Islet precursor cell (in vitro differentiated cells): ENCODE measurements around the gene MYO9A.
A peak's percentile ranks its signal among the peaks of the same experiment; 100 is the strongest.

Source experiments
- DNase-seq: peaks from one replicate; pipeline ENCODE4 v3.0.0-alpha.2; 2018

Gene MYO9A, protein sequence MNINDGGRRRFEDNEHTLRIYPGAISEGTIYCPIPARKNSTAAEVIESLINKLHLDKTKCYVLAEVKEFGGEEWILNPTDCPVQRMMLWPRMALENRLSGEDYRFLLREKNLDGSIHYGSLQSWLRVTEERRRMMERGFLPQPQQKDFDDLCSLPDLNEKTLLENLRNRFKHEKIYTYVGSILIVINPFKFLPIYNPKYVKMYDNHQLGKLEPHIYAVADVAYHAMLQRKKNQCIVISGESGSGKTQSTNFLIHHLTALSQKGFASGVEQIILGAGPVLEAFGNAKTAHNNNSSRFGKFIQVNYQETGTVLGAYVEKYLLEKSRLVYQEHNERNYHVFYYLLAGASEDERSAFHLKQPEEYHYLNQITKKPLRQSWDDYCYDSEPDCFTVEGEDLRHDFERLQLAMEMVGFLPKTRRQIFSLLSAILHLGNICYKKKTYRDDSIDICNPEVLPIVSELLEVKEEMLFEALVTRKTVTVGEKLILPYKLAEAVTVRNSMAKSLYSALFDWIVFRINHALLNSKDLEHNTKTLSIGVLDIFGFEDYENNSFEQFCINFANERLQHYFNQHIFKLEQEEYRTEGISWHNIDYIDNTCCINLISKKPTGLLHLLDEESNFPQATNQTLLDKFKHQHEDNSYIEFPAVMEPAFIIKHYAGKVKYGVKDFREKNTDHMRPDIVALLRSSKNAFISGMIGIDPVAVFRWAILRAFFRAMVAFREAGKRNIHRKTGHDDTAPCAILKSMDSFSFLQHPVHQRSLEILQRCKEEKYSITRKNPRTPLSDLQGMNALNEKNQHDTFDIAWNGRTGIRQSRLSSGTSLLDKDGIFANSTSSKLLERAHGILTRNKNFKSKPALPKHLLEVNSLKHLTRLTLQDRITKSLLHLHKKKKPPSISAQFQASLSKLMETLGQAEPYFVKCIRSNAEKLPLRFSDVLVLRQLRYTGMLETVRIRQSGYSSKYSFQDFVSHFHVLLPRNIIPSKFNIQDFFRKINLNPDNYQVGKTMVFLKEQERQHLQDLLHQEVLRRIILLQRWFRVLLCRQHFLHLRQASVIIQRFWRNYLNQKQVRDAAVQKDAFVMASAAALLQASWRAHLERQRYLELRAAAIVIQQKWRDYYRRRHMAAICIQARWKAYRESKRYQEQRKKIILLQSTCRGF (N-terminal part only)

DNA sequence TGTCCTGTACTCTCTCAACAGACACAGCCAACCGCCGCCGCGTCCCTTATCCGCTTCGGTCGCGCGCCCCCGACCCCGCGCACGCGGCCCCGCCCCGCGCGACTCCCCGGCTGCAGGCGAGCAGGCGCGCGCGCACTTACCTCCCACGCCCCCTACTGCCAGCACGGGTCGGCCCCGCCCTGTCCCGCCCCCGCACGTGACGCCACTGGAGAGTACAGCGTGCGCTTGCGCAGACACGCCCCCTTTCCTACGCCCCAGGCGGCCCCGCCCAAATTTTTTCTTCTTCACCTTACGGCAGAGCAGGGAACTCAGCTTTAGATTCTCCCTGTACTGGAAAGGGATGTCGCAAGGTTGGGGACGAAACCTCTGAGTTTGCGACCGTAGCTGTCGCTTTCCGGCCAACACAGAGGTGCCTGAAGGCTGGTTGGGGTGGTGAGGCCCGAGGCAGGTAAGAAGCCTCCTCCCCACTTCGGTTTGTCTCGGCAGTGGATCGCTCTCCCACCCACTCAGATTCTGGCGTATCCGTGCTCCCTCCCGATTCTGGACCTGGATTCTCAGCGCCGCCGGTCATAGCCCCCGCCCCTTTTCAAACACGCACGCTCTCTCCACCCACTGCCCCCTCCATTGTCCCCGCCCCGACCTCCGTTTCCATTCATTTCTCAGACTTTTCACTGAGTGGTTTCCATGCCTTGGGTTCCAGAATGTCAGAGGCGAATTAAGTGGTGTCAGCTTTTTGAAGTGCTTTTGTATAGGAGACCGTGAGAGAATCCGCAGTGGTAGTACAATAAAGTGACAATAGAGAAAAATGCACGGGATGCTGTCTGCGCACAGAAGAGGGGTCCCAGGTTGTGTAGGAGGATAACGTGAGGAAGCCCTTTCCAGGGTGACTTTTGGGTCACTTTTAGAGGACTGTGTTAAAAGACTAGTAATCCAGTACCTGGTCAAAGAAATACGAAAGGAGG, at the start of gene MYO9A, which contains the start of gene SENP8:
TSS of gene MYO9A (minus strand) at position 134 of the 962 bp plus-strand sequence. CDS start 71,587 bp downstream, outside the sequence.
TSS of gene SENP8 (plus strand) at position 387 of the 962 bp plus-strand sequence. CDS start 21,221 bp downstream, outside the sequence.
- peak; percentile 99 for DNase-seq

DNA sequence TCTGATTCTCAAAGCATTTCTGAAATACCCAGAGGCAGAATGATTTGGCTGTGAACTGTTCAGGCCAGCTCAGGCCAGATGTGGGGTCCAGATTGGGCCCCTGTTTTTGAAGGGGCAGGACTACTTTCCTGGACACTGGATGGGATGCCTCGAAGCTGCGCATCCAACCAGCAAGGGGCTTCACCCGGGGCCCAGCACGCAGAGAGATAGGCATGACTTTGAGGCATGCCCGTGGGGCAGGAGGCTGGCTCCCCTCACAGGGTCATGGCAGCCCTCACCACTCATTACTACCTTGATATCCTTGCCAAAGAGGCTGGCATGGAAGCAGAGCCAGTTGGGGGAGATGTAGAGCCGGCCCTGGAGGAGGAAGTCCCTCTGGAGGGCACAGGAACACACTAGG, 49.5 kb upstream of the MYO9A start:
- DNase-seq: no peak

DNA sequence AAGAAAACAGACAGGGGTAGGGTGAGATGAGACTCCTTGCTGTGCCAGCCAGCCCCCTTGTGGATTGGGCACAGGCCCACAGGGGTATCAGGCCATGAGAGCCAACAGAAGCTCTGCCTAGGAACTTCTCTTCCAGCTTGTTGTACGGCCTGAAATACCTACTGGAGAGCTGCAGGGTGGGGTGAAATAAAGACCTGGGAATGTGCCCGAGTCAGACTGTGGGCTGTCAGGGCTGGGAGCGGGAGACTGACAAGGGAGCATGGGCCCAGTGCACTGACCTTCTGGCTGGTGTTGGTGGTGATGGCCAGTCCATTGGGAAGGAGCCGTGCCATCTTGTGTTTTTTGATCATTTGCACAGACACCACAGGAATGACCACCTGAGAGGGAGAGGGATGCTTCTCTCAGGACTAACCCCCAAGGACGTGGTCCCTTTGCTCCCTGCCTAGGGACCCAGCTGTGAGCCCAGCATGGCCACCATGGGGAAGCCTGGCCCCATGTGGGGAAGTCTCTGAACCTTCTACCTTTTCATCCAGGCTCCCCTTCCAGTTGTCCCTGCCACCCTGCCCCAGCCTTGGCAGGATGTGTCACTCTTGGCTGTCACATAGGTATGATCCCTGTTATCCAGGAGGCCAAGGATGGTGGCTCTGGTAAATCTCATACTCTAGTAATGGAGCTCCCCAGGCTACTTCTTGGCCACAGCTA, 48.9 kb upstream of the MYO9A start:
- no peak for DNase-seq

DNA sequence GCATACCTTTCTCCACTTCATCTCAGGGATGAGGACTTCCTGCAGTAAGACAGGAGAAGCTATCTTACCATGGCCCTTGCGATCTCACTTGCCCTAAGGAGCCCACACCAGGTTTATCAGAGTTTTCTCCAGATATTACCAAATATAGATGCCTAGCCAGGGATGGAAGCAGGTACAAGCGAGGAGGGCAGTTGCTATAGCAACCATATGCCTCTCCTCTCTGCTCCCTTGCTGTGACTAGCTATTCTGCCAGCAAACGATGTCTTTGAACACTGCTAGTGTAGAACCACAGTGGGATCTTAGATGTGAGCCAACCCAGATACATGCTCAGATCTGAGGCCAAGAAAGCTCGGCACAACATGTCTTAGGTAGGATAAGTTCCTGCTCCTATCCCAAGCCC, 45.8 kb upstream of the MYO9A start:
- no peak for DNase-seq

DNA sequence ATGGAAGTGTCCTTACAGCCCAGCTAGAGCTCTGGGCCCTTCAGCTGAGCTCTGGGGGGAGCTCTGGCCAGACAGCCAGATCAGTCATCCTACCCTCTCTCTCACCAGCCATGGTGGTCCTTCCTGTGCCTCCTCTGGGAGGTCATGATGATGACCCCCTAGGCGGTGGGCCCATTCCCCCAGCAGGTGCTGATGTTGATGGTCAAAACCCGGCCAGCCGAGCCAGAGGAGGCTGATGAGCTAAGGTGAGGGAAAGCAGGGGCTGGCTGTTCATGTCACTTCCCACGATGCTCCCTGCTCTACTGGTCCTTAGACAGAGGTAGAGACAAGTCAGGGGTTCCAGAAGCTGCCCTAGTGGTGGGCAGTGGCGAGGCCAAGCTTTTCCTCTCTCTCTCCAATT, 44.6 kb upstream of the MYO9A start:
- no peak for DNase-seq

DNA sequence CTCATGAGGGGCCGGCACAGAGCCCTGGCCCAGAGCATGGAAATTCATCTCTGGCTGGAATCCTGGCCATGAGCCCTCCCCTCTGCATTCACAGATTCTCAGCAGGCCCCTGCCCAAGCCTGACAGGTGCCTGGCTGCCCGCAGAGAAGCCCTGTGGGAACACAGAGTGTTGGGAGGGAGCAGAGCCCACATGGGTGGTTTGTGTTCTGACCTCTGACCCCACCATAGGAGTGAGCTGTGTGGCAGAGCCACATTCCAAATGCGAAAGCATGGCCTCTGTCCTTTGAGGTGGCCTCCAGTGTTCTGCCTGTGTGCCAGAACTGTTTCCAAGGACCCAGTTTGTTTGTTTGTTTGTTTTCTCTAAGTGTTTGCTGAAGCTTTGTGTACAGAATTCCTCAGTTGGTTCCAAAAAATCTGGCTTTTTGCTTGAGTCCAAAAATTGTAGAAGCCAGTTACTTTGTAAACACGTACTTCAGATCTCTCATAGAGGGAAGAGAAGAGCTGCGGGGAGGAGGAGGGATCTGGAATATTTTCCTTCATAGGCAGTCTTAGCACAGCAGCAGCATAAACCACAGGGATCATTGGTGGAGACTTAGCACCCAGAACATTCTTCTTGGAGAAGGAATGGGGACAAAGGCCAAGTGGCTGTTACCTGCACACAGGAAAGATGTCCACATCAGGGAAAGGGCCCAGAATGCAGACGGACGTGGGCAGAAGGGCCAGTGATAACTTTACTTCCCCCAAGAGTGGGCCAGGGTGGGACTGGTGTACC, 43.6 kb upstream of the MYO9A start:
- DNase-seq: no peak

DNA sequence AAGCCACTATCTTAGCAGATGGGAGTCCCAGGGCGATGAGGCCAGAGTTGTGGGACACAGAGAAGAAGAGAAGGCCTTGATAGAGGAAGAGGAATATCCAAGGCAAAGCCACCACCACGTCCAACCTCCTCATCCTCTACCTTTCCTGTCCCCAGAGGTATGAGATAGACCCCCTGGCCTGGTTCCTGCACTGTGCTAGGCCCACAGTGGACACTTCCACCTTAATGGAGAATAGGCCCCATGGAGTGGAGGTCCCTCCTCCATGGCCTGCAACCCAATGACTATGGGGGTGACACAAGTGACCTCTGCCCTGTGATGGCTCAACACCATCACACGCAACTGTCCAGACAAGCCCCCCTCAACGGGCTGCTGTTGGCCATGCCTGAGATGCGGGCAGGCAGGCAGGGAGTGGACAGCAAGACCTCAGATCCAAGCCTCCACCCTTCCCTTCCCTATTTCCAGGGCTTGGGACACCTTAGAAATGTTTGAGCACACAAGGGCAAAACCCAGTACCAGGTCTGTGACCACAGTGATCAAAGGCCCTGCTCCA, 42.8 kb upstream of the MYO9A start:
- DNase-seq: no peak

DNA sequence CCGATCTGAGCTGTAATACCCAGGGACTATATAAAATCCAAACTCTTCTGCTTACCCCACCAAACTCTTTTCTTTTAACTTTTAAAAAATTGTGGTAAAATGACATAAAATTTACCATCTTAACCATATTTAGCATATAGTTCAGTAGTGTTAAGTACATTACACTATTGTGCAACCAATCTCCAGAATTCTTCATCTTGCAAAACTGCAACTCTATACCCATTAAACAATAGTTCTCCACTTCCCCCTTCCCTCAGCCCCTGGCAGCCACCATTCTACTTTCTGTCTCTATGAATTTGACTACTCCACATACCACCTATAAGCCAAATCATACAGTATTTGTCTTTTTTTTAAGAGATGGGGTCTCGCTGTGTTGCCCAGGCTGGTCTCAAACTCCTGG, 39.0 kb upstream of the MYO9A start:
- DNase-seq: no peak

DNA sequence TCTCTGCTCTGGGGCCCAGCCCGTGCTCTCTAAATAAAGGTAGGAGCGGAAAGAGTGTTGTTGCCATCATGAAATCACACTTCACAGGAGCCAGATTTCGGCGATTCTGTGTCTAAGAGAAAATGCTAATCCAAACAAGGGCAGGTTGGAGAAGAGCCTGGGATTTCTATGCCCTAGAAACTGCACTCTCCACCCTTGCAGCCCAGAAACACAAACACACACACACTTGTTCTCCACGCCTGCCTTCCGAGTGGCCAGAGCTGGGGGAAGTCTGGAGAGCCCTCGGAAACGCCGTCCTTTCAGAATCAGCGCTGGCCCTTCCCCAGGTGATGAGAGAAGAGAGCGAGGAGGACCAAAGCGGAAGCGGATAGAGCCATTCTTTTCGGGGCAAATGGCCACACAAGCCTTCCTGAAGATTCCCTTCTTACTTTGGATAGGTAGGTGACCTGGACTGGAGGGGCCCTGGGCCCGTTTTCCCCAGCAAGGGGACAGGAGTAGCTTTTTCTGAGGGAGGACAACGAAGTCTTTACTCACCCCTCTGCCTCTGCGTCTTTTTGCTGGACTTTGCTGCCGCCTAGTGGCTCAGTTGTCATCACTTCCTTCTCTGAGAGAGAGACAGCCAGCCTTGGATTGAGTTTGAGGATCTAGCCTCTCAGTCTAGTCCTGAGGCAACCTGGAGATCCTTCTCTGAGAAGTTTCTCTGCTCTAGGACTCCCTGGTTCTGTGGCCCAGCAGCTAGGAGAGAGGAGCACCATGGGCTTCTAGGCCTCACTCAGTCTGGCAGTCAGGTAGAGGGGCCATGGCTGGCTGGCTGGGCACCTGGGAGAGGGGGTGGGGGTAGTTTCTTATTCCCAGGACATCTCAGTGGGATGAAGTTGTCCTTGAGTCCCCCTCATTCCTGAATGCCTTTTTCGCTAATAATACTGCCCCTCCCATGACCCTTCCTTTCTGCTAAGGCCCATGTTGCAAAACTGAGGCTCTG, 38.0 kb upstream of the MYO9A start:
- peak; percentile 92 for DNase-seq

DNA sequence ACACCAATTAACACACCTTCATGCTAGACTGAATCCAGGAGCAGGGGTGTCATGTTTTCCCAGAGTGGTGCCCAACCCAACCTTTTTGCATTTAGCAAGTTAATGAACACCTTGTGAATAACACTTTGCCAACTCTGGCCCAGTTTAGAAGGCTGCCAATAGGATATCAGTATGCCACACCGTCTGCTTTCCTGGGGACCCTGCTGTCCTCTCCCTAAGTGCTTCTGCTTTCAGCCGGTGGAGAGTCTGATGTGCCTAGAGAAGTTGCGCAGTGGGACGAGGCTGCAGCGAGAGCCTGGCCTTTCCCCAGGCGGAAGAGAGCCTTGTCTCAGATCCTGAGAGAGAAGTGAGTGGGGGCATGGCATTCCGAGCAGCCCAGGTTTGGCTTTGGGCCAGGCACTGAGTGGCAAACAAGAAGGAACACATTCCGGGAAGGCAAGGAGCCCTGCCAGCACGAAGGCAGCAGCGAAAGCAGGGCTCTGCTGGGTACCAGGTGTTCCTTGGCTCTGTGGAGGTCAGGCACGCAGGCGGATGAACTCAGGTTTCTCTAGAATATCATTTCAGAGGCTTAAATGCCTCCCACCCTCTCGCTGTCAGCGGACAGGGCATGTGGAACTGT, 37.2 kb upstream of the MYO9A start:
- DNase-seq: no peak

DNA sequence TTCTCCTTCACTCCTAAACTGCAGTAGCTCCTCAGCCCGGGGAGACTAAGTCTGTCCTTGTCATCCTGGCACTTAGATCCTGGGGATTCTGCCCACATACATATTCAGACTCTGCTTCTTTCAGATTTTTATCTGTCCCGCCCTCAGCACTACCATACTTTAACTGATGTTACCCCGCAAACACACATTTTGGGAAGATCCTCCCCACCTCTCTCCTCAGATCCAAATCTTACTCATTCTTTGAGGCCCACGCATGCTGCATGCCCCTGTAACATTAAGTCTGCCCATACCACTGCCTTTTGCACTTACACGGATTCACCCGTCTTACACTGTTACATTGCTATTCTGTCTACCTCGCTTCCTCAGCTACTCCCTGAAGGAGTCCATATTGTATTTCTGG, 36.4 kb upstream of the MYO9A start:
- DNase-seq: no peak

DNA sequence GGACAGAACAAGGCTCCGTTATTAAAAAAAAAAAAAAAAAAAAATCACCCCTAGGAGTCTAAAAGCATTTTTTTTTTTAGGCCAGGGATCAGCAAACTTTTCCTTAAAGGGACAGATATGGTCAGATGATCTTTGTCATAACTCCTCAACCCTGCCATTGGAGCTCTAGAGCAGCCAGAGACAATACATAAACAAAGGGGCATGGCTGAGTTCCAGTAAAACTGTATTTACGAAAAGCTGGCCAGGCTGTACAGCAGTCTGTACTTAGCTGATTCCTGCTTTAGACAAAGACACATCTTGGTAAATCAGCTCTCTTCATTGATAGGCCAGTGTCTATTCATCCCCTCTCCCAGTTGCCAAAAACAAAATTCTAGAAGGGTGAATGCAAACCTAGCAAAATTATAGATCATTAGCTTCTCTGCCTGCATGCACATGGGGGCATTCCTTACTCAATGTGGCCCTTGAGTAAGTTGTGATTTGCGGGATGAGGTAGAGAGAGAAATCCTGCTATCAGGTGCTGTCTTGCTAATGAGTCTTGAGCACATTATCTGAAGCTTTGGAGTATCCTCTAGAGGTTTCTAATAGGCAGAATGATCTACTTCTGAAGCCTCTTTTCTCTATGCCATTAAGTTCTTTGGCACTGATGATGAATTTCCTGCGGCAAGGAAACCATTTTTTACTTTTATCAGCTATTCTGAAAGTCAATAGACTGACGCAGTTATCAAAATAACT, 35.5 kb upstream of the MYO9A start:
- no peak for DNase-seq

DNA sequence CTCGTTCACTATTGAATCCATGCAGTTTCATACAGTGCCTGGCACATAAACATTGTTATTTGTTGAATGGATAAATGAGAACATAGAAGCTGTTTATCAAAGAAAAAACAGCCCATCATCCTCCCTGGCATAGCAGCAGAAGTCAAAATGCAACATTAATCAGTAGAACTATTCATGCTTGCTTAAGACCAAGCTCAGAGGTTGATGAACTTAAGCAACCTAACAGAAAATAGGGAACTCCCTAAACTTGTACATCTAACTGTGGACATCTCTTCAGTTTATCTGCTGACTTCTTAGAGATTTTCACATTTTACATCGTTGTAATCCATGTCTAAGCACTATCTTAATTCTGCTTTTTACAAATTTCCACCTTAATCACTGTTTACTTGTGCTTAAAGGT, 29.5 kb upstream of the MYO9A start:
- DNase-seq: no peak

DNA sequence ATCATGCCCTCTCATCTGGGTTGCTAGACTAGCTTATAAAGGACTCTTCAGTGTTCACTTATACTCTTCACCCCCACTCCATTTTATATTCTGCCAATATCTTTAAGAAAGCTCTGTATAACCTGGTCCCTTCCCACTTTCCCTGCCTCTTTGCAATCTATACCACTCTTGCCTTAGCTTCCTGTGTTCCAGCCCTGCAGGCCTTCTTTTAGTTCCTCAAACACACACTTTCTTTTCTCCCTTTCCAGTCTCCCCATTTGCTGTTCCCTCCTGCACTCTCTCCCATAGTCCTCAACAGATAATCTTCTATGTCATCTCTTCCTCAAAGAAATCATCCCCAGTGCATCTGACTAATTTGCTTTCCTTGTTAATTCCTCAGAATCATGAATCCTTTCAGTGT, 29.0 kb upstream of the MYO9A start:
- no peak for DNase-seq

DNA sequence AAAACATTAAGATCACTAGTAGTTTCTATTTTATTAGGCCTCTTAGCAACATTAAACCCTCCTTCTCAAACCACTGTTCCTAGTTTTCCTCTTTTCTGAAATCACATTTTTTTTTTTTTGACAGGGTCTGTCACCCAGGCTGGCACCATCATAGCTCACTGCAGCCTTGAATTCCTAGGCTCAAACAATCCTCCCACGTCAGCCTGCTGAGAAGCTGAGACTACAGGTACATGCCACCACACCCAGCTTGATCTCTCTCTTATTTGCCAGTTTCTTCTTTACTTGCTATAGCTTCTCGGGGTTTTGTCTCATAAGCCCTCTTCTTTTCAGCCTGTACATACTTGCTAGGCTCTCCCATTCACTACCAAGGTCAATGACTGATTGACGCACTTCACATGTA, 28.3 kb upstream of the MYO9A start:
- no peak for DNase-seq

DNA sequence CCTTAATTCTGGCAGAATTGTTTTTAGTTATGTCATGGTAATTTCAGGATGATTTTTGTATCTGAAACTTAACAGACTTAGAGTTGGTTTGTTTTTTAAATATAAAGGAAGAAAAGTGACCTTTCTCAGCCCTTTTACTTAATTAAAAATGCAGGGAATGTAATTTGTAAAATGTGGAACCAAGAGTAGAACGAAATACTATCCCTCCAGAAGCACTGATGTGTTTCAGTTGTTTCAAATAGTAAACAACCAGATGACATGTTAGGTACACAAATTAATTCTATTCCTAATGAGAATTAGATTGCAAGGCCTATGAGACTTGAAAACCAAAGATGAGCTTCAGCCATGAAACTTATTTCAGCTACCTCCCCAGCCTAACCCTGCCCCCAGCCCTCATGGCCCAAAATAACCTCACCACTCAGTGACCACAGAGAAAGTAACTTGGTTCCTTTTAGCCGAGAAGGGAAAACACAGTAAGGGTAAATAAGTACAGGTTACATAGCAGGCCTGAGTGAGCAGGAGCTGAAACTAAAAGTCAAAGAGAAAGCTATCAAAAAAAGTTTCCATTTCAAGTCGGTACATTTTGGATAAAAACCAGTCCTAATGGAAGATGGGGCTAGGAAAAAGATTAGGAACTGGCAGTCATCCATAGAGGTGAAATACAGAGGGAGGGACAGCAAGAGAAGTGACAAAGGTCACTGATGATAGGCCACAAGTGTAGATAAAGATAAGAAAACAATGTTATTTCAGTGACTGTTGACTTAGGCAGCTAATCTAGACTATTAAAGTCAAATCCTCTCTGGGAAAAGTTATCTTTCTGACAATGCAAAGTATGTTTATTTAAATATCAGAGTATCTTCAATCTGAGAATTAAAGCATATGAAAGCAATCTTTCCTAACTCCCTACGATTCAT, 23.5 kb upstream of the MYO9A start:
- DNase-seq: no peak

DNA sequence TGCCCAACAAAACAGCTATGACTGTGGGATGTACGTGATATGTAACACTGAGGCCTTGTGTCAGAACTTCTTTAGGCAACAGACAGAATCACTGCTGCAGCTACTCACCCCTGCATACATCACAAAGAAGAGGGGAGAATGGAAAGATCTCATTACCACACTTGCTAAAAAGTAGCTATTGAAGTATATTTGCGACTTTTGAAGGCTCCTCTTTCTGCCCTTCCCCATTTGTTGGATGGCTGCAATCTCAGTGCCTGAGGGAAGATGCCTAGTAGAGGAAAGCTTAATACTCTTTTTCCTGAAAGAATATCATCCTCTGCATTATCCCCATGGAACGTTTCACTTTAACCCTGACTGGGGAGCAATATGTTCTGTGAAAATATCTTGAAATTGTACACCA, 22.1 kb upstream of the MYO9A start:
- DNase-seq: no peak
